ENCODE measurements around the gene IMPA2.

DNA sequence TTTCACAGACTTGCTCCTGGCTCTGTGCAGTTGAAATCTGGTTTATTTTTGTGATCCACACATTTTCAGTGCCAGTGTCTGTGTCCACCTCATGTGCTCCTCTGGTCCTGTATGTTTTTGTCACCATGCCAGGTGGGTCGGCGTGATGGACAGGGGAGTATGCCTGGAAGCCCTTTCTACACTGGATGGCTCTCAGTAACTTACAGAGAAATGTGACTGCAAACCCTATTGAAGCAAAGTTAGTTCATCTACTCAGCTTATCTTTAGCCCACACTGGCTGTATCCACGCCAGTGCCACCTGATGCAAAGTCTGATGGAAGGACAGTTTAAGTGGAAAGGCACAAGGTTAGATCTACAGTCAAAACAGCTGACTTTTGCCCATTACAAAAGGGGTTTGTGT is 4.3 kb downstream of the IMPA2 start:
- TF ChIP-seq, protein P1, sequence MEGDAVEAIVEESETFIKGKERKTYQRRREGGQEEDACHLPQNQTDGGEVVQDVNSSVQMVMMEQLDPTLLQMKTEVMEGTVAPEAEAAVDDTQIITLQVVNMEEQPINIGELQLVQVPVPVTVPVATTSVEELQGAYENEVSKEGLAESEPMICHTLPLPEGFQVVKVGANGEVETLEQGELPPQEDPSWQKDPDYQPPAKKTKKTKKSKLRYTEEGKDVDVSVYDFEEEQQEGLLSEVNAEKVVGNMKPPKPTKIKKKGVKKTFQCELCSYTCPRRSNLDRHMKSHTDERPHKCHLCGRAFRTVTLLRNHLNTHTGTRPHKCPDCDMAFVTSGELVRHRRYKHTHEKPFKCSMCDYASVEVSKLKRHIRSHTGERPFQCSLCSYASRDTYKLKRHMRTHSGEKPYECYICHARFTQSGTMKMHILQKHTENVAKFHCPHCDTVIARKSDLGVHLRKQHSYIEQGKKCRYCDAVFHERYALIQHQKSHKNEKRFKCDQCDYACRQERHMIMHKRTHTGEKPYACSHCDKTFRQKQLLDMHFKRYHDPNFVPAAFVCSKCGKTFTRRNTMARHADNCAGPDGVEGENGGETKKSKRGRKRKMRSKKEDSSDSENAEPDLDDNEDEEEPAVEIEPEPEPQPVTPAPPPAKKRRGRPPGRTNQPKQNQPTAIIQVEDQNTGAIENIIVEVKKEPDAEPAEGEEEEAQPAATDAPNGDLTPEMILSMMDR (IDR thresholded peaks at IDR 0.05) = no peak
- no peak for TF ChIP-seq POLR2A (IDR thresholded peaks at IDR 0.05)

All from body of pancreas (tissue), 4 donors.